Activated naive CD4-positive, alpha-beta T cell treated with Interleukin-2 at 50 U/mL for 16 hours (primary cell): ENCODE measurements around the gene SPRED3.

Source experiments
- DNase-seq: peaks from one replicate; pipeline ENCODE4 v3.0.0-alpha.2; 2020

SPRED3 gene

DNA sequence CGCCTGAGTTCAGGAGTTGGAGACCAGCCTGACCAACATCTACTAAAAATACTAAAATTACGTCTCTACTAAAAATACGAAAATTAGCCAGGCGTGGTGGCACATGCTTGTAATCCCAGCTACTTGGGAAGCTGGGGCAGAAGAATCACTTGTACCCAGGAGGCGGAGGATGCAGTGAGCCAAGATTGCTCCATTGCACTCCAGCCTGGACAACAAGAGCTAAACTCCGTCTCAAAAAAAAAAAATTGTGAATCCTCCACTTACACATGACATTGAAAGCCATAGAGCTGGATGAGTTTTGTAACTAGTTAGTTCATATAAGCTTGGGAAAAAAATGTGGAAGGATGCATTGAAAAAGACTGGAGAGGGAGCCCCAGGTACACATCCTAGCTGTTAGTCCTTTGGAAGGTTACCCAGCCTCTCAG lies 14.6 kb upstream of the SPRED3 start:
- no peak for DNase-seq

DNA sequence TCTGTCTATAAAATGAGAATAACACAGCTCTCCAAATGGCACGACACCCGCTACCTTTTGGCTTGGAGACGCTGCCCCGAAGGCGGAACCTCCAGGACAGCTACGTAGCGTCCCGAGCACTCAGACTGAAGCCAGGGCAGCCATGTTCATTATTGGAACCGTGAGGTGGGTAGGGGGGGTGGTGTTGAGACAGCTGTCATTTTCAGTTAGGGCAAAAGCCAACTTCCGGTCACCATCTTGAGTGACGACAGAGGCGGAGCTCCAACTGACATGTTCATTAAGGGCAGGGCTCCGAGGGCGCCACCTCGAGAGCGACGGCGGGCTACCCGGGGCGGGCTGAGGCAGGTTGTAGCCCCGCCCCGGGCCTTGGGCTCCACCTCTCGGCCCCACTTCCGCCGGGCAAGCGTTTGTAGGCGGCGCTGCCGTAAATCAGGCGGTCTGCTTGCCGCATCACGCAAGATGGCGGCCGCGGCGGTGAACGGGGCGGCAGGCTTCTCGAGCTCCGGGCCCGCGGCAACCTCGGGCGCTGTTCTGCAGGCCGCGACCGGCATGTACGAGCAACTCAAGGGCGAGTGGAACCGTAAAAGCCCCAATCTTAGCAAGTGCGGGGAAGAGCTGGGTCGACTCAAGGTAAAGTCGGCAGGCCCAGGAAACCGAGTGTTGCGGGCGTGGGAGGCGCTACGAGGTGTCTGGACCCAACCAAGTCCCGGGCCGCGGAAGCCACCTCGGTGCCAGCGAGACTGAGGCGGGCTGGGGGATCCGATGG lies 14.0 kb upstream of the SPRED3 start, which contains the start of gene PSMD8:
Gene PSMD8, plus strand, starts transcription at position 240 of the 766 bp plus-strand sequence. Its CDS starts 31 bp downstream, at position 271.
- DNase-seq: peak; percentile 98

DNA sequence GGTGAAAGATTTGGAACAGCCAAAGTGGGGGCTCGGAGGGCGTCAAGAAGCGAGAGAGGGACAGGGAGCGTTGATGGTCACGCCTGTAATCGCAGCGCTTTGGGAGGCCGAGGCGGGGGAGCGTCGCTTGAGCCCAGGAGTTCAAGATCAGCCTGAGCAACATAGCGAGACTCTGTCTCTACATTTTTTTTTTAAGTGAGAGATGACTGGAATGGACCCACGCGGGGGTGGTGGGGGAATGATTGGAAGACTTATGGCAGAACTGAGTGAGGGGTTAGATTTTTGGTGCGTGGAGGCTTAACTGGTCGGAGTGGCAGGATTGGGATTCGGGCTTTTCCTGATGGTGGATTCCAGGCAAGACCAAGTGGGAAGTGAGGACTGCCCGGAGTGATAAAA lies 13.4 kb upstream of the SPRED3 start:
- no peak for DNase-seq

DNA sequence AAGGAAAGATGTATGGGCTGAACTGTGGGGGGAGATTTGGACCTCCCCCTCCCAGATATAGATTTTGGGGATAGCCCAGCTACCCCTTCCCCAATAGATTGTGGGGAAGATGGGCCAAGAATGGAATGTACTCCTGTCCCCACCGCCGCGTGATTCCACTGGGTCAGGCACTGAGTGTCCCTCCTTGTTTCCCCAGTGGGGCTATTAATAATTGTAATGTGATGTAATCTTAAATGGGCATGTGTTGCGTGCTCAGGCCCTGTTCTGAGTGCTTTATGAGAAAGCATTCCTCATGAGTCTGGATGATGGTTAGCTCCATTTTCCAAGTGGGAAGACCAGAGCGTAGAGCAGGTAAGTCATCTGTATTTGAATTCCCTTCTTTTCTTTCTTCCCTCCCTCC lies 12.7 kb upstream of the SPRED3 start:
- no peak for DNase-seq

DNA sequence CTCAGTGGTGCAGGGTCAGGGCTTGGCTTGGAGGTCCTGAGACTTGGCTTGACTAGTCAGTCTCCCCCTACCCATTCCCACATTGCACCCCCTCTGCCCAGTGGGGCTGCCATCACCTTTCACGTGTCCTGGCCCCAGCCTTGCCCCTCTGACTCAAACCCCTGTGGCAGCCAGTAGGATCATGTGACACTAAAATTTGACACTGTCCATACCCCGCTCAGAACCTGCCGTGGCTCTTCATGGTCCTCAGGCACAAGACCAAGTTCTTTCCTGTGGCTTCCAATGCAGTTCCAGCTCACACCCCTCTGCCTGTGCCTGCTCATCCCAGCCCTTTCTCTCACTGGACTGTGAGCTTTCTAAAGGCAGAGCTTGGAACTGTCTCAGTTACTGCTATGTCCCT lies 11.9 kb upstream of the SPRED3 start:
- DNase-seq: no peak

DNA sequence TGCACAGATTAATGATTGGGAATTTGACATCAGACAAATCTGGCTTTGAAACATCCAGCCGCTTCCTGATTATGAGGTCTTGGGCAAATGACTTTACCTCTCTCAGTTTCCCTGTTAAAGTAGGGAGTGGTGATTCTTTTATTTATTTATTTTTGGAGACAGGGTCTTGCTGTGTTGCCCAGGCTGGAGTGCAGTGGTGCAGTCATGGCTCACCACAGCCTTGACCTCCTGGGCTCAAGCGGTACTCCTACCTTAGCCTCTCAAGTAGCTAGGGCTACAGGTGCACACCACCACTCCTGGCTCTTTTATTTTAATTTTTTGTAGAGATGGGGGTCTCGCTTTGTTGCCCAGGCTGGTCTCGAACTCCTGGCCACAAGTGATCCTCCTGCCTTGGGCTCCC lies 11.4 kb upstream of the SPRED3 start:
- no peak for DNase-seq

DNA sequence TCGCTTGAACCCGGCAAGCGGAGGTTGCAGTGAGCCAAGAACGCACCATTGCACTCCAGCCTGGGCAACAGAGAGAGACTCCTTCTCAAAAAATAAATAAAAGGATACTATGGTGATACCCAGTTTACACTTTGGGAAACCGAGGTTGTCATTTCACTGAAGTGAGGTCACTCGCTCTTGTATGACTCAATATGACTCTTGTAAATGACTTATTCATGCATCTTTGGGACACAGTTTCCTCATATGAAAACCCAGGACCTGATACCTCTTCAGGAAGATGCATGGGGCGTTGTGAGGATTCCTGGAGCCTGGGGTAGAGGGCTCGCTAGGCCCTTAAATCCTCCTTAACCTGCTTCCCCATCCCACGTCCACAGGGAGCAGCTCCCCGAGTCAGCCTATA lies 9.6 kb upstream of the SPRED3 start:
- no peak for DNase-seq

DNA sequence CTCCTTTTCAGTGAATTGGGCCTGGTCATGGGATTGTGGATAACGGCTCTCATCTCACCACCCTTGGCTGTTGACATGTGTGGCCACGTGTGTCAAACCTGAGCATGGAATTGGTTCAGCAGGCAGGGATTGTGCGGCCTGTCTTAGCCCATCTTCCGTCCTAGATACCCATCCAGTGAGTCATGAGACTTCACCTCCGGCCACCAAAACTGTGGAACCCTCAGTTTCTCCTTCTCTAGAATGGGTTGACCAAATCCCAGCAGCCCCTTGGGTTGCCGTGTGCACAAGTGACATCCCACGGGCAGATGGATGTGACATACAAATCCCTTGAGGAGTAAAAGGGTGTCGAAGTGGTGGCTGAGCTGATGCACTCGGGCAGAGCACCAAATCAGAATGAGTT lies 7.4 kb upstream of the SPRED3 start:
- DNase-seq: no peak

DNA sequence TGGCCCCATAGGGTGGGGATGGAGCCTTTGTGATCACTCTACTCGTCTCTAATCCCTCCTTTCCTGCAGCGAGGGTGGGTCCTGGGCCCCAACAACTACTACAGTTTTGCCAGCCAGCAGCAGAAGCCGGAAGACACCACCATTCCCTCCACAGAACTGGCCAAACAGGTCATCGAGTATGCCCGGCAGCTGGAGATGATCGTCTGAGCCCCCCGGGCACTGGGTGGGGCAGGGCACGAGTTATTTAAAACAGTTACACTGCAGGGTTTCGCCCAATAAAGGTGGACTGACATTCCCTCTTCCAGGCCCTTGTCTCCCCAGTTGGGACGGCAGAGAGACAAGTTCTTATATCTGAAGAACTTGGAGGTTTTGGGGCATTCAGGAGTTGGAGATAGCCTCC lies 5.3 kb upstream of the SPRED3 start:
- no peak for DNase-seq

DNA sequence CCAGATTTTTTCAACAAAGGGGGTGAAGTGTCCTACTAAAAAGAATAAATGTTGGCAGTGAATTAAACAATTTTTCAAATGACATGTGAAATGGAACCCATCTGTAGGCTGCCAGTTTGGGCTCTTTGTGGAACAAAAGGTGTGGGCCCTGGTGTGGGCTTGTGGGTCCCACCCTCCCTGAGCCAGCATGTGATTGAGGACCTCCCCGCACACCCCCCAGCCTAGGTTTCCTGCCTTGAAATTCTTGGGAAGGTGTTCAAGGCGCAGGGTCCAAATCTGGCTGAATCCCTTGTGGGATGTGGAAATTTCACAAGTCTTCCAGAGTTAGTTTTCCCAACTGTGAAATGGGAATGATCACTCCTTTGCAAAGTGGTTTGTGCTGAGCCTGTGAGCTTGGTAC lies 4.8 kb upstream of the SPRED3 start:
- DNase-seq: no peak

DNA sequence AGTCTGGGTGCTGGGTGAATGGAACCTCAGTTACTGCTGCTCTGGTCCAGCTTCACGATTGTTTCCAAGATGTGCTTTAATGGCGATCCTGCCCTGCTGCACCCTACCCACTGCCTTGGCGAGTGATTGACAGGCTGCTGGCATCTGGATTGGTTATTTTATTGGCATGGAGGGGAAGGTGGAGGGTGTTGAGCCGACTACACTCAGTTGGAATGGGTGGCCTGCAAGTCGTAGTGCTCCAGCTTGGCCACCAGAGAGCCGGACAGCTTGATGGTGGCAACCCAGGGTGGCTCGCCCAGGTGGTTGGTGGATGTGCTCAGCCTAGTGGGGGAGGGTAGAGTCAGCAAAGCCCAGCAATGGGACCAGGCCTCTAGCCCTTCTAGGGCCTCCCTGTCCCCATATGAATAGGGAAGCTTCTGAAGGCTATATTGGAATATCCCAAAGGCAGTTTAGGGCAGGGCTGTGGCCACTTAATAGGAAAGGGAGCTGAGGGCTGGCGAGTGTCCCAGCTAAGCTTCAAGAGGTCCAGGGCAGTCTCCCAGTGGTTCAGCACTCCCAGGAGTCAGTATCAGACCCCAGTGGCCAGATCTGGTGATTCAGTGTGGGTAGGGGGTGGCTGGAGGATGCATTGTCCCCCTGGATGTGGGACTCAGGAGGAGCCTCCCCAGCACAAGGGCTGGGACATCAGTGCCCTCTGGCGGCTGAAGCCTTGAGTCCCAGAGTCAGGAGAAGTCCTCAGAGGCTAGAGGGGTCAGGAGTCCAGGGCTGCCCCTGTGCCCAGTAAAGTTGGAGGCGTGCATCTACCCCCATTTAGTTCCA lies 4.1 kb upstream of the SPRED3 start:
- no peak for DNase-seq

DNA sequence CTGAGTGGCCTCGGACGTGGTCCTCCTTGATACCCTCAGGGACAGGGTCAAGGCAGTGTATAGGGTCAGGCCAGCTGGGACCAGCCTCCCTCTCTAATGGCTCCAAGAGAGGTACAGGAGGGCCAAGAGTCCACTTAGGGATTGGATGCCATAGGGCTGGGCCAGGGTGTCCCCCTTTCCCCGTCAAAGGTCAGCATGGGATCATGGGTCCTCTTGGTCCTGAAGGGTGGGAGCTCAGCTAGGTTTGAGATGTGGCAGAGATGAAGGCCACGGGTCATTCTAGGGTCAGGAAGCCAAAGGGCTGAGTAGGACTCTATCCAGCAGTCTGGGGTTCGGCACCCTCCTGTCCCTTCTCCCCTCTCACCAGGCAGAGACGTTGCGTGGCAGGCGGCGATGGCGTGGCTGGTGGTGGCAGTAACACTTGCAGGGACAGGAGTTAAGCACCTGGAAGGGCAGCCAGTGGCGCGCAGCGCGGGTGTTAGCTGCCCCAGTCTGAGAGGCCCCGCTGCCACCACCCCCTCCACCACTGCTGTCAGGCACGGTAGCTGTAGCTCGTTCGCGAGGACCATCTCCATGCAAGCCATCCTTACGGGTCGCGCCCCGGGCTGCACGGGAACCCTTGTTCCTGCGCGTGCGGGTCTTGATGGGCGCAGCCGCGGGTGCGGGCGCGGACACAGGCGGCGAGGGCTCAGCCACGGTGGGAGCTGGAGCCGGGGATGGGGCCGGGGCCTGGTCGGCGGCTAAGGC lies 3.3 kb upstream of the SPRED3 start:
- no peak for DNase-seq

DNA sequence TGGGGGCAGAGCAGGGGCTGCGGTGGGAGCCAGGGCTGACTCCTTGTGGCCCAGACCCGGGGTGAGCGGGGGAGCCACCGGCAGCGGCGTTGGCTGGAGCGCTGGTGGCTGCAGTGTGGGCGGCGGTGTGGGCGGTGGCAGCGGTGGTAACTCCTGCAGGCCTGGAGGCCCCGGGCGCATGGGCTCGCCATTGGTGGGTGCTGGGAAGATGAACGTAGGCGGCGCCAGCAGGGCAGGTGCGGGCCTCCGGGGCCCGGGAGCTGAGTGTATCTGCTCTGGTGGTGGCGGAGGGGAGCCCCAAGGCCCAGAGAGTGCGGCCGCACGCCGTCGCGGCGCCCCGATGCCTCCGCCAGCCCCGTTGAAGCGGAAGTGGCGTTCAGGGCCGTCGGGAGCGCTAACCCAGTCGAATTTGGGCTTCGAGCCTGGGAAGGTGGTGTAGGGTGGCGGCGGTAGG lies 2.7 kb upstream of the SPRED3 start:
- DNase-seq: no peak

DNA sequence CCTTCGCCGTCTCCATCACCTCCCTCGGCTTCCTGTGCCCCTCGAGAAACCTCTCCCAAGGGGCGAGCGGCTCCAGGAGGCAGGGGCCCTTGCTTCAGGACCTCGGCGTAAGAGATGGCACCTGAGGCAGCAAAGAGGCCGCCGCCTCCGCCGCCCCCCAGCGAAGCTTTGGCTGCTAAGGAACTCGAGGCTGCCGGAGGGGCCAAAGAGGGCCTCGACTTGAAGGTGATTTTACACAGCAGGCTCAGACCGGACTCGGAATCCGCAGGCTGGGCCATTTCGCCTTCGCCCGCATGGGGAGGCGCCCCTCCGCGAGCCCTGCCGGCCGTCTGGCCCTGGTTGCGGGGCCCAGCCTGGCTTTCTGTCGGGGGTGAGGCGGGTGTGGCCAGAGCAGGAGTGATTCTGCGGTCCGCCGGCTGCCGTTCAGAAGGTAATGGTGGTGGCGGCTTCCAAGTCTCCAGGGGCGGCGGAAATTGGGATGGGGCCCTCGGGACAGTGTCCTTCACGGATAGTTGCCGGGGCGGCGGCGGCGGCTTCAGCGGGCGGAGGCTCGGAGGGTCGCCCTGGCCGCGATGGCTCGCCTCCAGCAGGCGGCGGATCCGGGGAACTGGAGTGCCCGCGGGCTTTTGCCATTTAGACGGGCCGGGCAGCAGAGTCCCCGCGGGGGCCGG lies 2.1 kb upstream of the SPRED3 start:
- no peak for DNase-seq

DNA sequence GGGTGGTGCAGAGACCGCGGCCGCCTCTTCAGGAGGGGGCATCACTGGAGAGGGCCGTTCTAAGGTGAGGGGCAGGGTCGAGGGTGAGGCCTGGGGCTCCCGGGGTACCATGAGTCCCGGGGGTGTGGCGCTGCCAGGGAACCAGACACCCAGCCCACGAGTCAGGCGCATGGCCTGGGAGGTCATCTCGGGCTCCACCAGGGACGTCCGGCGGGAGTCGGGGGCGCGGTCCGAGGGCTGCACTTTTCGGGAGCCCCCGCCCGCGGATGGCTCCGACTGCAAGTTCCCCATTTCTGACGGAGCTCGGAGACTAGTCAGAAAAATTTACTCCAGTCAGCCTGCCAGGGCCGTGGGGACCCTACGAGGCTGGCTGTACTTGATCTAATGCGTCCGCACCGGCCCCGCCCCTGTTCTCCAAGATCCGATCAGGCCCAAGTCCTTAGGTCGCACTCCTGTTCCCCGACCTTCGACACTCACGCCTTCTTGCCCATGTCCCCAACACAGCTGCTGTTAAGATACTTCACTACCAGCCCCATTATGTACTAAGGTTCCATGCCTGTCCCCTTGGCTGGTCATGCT lies 1.4 kb upstream of the SPRED3 start:
- DNase-seq: no peak

DNA sequence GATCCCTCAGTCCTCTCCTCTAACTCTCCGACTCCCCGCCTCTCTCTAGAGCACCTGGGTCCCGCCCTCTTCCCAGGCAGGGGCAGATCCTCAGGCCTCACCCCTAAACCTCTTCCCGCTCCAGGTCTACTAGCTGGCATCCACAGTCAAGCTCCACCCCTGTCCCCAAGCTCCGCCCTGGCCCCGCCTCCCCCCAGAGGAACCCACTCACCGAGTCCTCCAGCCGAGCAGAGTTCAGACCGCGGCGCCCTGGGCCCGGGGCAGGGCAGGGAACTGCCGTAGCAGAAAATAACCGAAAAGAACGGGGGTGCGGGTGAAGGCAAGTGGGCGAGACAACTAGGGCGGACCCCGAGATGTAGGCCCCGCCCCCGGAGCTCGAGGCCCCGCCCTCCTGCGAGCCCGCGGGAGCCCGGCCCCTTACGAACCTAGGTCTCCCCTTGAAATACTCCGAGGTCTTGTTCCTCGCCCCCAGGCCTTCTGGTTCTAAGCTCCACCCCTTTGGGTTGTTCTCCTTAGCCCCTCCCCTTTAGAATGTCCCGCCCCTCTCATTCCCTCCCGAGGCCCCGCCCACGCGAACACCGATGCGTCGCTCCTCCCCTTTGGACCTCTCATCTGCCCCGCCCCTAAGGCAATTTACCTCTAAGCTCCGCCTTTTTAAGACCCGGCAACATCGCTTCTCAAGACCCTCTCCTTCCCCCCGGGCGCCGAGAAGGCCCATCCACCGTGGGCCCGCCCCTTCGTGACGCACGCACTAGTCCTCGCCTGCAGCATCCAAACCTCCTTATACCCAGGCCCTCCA lies 748 bp upstream of the SPRED3 start, which contains the start of gene GGN:
Gene GGN, minus strand, starts transcription at position 485 of the 799 bp plus-strand sequence. CDS start 773 bp downstream, outside the sequence.
- peak; percentile 82 for DNase-seq

DNA sequence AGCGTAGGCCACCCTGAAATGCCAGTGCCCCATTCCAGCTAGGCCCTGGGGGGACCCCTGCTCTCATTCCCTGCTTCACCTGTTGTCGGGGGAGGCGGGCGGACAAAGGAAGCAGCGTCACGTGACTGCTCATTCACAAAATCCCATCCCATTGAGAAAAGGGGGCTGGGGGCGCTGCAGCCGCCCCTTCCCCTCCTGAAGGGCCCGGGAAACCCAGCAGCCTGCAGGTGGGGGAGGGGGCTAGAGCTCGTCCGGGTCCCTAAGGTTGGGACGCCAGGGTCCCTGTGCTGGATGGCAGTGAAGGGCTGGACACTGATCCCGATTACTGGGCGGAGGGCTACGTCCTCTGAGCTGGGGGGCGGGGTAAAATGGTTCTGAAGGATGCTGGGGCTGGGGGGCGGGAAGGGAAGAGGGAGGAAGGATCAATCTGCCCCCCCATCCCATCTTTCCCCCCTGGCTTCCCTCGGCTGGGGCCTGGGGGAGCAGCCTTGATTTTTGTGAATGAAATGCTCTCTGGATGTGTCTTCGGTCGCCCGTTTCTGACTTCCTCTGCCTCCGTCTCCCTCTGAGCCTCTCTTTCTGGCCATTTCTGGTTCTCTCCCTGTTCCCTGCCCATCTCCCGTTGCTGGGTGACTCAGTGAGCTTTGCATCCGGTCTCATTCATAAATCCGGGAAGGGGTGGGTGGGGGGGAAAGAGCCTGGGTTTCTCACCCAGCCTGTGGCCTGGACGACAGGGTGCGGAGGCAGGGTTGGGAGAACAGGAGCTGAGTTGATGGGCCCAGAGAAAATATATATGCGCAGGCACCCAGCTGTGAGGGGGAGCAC lies 816 bp downstream of the SPRED3 start:
- DNase-seq: no peak

DNA sequence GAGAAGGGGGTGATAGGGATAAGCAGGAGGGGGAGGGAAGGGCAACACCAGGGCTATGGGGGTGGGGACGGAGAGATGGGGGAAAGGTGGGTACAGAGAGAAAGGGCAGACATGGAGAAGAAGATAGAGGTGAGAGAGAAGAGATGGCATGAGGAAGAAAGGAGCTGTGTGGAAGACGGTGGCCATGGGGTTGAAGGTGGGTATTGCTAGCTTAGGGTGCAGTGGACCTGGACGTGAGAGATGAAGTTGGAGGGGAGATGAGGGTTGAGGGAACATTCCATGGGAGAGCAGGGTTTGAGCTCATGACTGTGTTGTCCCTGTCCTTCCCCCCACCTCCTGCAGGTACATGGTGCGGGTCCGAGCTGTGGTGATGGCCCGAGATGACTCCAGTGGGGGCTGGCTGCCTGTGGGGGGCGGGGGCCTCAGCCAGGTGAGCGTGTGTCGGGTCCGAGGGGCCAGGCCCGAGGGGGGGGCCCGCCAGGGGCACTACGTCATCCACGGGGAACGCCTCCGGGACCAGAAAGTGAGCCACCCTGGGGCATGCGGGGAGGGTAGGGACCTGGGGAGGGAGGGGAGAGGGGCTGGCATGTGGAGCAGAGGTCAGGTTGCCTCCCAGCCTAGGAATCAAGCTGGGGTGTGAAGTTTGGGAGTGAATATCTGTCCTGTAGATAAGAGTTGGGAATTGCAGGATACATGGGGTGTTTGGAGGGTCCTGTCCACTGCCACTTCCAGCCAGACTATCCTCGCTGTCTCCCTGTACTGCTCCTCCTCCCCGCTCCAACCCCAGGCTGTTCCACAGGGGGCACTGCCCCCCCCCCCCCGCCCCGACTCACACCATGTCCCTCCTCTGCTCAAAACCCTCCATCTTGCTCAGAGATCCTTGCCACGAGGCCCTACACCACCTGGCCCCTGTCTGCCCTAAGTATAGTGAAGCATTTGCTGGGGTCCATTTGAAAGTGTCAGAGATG lies 1.7 kb downstream of the SPRED3 start:
- DNase-seq: no peak

DNA sequence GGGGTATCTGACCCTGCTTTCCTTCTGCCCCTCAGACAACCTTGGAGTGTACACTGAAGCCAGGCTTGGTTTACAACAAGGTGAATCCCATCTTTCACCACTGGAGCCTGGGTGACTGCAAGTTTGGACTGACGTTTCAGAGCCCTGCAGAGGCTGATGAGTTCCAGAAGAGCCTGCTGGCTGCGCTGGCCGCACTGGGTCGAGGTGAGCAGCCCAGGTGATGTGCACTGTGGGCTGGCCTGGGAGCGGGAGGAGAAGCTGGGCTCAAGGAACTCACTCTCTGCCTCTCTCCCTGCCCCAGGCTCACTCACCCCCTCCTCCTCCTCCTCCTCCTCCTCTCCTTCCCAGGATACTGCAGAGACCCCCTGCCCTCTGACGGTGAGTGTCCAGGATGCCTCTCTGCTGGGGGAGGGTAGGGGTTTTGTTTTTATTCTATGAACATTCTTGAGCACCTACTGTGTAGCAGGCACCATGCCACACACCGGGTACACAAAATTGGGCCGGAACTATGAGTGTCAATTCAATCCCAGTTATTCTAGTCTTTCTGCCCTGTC lies 3.5 kb downstream of the SPRED3 start:
- DNase-seq: no peak
